GM12891 (cell line): ENCODE measurements around the gene FAM117A.

Source experiments
- DNase-seq: peaks from one replicate; pipeline ENCODE4 v3.0.0; 2011; ENCODE audit warnings: low spot score; ENCODE audit not compliant: insufficient read length
- FAIRE-seq: peaks from 2 replicates; lab custom pipeline; 2011; peaks lifted over from hg19 to GRCh38; lab: Jason Lieb, UNC
- PAX5 ChIP-seq: IDR thresholded peaks from 2 replicates; pipeline ENCODE4 v1.6.1; 2011; ENCODE audit warnings: low read length, moderate library complexity, mild to moderate bottlenecking; ENCODE audit not compliant: insufficient read depth, severe bottlenecking
- POLR2A ChIP-seq: IDR thresholded peaks from 2 replicates; pipeline ENCODE4 v1.6.1; 2011; ENCODE audit warnings: low read depth, low read length, control low read depth
- POLR2AphosphoS5 ChIP-seq: IDR thresholded peaks from 2 replicates; pipeline ENCODE4 v1.6.1; 2011; ENCODE audit warnings: low read depth, low read length, control low read depth
- POU2F2 ChIP-seq: IDR thresholded peaks from 2 replicates; pipeline ENCODE4 v1.6.1; 2011; ENCODE audit warnings: low read depth, mild to moderate bottlenecking, control low read depth, low read length, moderate library complexity
- SPI1 ChIP-seq: IDR thresholded peaks from 2 replicates; pipeline ENCODE4 v1.6.1; 2011; ENCODE audit warnings: low read depth, low read length, control low read depth
- TAF1 ChIP-seq: IDR thresholded peaks from 2 replicates; pipeline ENCODE4 v1.6.1; 2011; ENCODE audit warnings: low read depth, low read length, control low read depth

The FAM117A gene

DNA sequence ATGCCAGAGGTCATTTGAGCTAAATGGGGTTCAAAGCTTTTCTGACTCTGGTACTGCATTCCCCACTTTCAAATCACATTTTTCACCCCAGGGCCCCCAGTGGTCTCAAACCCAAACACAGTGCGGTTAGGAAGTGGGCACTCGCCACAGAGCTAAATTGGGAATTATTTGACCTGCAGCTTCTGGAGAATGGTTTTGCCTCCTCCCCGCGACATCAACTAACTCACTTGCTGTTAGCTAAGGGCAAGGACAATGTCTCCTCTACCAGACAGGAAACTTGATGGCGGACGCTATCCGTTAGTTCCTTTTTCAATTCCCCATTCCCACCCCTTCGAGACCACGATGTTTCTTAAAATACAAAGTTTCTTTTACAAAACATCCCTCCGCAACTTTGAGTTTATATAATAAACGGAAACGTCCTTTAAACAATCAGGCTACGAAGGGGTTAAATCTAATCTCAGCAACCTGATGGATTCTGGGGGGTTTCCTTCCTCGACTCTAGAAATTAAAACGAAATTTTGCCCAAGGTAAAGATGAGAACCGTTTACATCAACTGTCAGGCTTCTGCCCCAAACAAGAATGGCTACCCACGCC, 24.1 kb upstream of the FAM117A start:
- DNase-seq (no peak), FAIRE-seq (no peak)
- TF ChIP-seq SPI1, result peak; percentile 59
- TF ChIP-seq POLR2AphosphoS5, result peak; percentile 27; the same call in 1 of the 2 replicates
- no peak for TF ChIP-seq PAX5
- TF ChIP-seq POLR2A, result no peak
- peak; percentile 53 for TF ChIP-seq TAF1
- peak; percentile 8; the same call in 1 of the 2 replicates for TF ChIP-seq POU2F2

DNA sequence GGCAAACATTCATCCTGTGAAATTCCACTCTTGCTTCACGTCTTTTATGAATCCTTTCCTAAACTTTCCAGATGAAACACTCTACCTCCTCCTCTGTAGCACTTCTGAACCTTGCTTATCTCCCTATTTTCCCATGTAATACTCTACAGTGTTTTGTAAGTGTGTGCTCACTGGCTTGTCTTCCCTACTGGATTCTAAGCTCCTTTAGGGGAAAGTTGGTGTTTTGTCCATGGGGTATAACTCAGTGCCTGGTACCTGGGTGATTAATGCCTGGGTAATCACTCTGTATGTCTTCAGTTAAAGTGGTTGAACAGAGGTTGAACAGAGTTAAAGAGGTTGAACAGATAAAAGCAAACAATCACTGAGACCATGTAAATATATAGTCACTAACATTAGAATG, 20.7 kb upstream of the FAM117A start:
- DNase-seq, result no peak
- no peak for FAIRE-seq
- TF ChIP-seq TAF1 (no peak), POLR2AphosphoS5 (no peak), POU2F2 (no peak), SPI1 (no peak), POLR2A (no peak), PAX5 (no peak)

DNA sequence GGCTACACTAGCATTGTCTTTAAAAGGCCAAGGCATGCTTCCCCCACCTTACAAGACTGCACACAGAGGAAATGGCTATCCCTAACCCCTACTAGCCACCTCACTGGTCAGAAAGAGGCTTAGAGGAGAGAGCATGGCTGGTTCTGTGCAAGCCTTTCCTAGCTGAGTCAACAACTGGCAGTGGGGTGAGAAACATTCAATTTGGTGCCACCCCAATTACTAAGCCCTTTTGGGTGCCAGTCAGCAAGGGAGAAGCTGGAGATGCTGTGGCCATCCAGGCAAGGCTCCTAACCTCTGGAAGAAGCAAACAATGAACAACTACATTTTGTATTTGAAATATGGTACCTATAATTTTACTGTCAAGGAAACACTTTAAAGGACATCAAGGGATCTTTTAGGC, 19.9 kb upstream of the FAM117A start:
- FAIRE-seq, result no peak
- no peak for DNase-seq
- TF ChIP-seq POLR2AphosphoS5 (no peak), PAX5 (no peak), POU2F2 (no peak), TAF1 (no peak), POLR2A (no peak), SPI1 (no peak)

DNA sequence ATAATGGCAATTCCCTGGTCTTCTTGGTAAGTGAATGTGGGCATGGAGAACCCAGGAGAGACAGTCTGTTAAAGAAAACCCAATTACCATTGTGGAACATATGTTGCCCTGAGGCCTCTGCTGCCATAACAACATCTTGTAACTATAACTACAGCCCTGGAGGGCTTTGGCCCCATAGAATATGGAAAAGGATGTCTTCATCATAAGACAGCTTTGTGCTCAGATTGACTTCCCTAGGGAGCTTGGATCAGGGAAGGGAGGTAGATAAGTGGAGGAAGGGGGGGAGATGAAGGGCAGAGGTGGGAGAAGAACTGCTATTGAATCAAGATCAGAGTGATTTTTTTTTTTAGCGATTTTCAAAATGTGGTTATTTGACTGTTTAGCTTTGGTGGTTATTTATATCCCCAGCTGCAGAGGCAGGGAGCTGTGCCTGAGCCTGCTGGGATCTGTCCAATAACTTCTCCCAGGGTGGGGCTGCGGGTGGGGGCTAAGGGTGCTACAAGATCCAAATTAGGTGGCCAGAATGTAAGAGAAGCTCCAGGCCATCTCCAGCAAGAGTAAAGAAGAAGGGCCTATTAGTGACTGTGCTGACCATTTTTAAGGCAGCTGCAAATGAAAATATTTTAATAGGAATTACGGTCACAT, 19.3 kb upstream of the FAM117A start:
- no peak for FAIRE-seq
- no peak for DNase-seq
- TF ChIP-seq POLR2AphosphoS5, result no peak
- TF ChIP-seq SPI1, result no peak
- TF ChIP-seq PAX5, result no peak
- TF ChIP-seq TAF1, result no peak
- no peak for TF ChIP-seq POLR2A
- TF ChIP-seq POU2F2, result no peak

DNA sequence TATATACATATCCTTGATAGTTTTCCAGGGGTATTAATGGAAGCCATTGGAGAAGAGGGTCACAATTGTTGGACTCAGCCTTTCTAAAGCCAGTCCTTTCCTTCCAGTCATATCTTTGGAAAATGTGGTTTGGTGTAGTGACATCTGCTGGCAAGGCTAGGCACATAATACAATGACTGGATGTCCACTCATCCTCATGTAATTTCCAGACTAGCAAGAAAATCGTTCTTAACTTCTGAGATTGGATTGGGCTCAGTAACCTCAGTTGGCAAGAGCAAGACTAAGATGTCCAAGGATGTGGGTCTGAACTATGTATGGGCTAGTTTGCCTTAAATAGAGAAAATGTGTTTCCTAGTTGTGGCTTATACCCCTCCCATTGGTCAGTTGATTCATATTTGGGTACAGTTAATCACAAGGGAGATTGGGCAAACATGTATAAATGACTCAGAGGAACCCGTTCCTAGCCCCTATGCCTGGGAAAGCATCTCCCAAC, 15.9 kb upstream of the FAM117A start:
- no peak for DNase-seq
- peak; percentile 62 for FAIRE-seq
- TF ChIP-seq TAF1 (no peak), POU2F2 (no peak), SPI1 (no peak), PAX5 (no peak), POLR2A (no peak), POLR2AphosphoS5 (no peak)

DNA sequence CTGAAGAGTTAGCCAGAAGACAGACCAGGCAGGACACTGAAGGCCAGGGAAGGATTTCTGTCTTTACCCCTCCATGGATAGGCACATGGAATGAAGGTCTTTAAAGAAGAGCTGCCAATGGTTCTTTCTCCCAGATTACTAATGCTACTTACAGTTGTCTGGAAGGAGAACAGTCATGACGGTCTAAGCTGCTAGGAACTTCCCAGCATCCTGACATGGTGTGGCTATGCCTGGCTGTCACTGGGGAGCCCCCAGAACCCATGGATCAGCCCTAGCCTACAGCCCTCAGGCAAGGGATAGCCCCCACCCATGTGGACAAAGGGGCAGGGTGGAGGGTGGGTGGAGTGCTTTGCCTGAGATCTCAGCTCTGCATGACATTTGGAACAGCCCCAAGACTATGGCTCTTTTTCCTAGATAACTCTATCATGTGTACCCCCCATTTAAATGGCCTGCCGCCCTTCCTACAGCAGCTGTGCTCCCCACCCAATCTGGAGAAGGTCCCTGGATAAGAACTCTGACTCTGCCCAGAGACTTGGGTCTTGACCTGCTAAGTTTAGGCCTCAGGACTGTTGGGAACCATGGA, 15.3 kb upstream of the FAM117A start:
- no peak for FAIRE-seq
- no peak for TF ChIP-seq POLR2A
- no peak for TF ChIP-seq TAF1
- TF ChIP-seq SPI1, result no peak
- TF ChIP-seq PAX5, result no peak
- TF ChIP-seq POLR2AphosphoS5, result no peak
- no peak for TF ChIP-seq POU2F2
- DNase-seq, result no peak

DNA sequence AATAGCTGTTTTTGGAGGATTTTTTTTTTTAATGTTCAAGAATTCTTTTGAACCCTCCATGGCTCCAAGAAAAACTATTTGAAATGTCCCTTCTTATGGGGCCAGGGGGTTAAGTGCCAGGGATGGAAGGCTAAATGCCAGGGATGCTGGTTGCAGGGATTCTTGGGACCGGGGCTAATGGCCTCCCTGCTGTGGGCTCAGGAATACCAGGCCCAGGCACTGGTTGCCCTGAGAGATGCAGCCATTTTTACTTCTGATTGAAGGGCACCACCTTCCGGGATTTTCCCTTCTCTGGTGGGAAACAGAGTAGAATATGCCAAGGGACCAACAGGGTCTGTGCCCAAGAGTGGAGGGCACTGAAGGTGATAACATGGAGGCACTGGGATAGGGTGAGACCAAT, 13.6 kb upstream of the FAM117A start:
- DNase-seq, result no peak
- TF ChIP-seq PAX5 (no peak), POU2F2 (no peak)
- FAIRE-seq, result no peak

DNA sequence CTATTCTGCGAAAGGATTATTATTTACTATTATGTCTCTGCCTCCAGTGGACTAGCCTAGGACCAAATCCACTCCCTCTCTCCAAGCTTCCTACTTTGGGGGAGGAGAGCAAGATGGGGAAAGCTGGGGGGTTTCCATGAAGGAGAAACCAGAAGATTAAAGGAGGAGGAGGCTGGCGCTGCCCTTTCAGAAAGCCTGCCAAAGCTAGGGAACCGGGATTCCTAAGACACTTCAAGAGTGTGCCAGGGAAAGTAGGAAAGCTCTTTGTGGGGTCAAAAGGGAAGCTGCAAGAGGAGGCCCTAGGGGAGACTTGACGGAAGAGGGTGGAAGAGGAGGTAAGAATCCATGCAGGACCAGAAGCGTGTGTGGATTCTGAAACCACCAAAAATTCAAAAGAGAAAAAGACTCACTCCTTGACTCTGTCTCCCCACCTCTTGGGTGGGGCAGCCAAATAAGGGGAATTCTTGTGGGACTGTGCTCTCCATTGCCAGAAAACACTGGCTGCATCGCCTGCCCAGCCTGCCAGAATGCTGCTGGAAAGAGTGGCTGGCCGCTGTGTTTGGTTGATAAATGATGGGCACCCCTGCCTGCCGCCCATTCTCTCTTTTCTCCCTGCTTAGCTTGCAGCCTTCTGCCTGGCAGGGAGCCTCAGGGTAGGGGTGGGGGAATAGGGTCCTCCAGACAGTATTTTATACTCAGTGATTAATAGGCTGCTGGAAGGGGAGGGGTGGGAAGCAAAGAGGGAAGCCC, 12.8 kb upstream of the FAM117A start:
- no peak for FAIRE-seq
- DNase-seq, result no peak
- TF ChIP-seq POLR2AphosphoS5 (no peak), TAF1 (no peak), SPI1 (no peak), PAX5 (no peak), POLR2A (no peak)

DNA sequence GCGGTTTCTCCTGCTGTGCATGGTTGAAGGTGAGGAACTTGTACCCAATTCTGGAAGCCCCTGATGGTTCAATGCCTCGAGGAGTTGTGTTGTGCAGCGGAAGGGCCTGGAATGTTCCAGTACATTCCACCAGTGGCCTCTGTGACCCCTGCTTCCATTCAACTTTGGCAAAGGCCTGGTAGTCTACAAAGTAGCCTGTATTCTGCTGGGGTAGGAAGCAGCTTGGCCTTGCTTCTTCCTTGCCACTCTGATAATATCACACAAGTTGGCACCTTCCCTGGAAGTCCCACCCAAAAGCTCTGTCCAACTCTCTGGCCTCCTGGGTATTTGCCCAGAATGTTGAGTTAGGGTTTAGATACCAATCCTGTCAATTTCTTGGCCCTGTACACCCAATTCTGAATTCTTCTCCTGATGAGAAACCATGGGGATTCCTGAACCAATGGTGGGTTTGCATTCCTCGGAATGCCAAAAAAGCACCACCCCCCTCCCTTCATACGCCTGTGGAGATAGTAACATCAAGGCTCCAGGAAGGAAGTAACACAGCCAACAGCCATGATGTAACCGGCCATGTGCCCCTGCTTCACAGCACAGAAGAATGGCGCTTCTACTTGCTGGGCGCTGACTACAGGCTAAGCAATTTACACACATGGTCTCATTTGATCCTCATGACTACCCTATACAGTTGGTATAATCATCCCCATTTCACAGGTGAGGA, 11.8 kb upstream of the FAM117A start:
- FAIRE-seq (no peak), DNase-seq (no peak)
- TF ChIP-seq SPI1 (no peak), PAX5 (no peak), TAF1 (no peak), POLR2A (no peak), POU2F2 (no peak), POLR2AphosphoS5 (no peak)
